ENCODE data around the gene PTK7.

Gene PTK7

GRCh38 chr6:43178951-43179830 lies 103.1 kb downstream of the PTK7 start:
- Histone ChIP-seq H3K79me2 (ENCODE audit: insufficient read depth, low read length) (peaks cover 23% of the 10 kb centered on the region), H2AFZ (ENCODE audit: low read depth, low read length, severe bottlenecking) (no peak overlapping the region), H3K9ac (ENCODE audit: low read length) (no peak overlapping the region), H3K27me3 (ENCODE audit: low read length) (no peaks in the 10 kb centered on the region), H3K4me3 (ENCODE audit: insufficient read depth, low read length, poor library complexity, severe bottlenecking) (no peak overlapping the region), H3K9me3 (ENCODE audit: insufficient read depth, low read length) (no peaks in the 10 kb centered on the region), H3F3A (ENCODE audit: insufficient read depth) (peaks cover 20% of the 10 kb centered on the region), H3K36me3 (ENCODE audit: low read length) (peaks cover 14% of the 10 kb centered on the region), H3K27ac (ENCODE audit: low read depth, low read length) (no peak overlapping the region), H3K4me2 (ENCODE audit: low read depth, low read length, poor library complexity, severe bottlenecking) (no peak overlapping the region), H3K9me2 (replicated peaks; ENCODE audit: insufficient read depth, low read length) (no peaks in the 10 kb centered on the region), H4K20me1 (ENCODE audit: low read depth, low read length) (peaks cover 5% of the 10 kb centered on the region; the same call in 1 of the 2 replicates)
- TF ChIP-seq CTCF (IDR thresholded peaks at IDR 0.05; ENCODE audit: insufficient read depth, low read length, poor library complexity, severe bottlenecking), result no peak
- no peak for TF ChIP-seq EZH2phosphoT487 (conservative IDR thresholded peaks at IDR 0.05; ENCODE audit: low read length)

GRCh38 chr6:43180058-43180457 lies 103.9 kb downstream of the PTK7 start:
- Histone ChIP-seq H3K36me3 (ENCODE audit: low read length) (peaks cover 16% of the 10 kb centered on the region), H3K9me2 (replicated peaks; ENCODE audit: insufficient read depth, low read length) (no peaks in the 10 kb centered on the region), H3K27me3 (ENCODE audit: low read length) (no peaks in the 10 kb centered on the region), H3K79me2 (ENCODE audit: insufficient read depth, low read length) (peaks cover 20% of the 10 kb centered on the region), H3F3A (ENCODE audit: insufficient read depth) (peaks cover 17% of the 10 kb centered on the region), H3K4me3 (ENCODE audit: insufficient read depth, low read length, poor library complexity, severe bottlenecking) (no peak overlapping the region), H3K27ac (ENCODE audit: low read depth, low read length) (0 out of 2 replicates have a peak overlapping the region, but pooled peaks have one; percentile 63), H3K4me2 (ENCODE audit: low read depth, low read length, poor library complexity, severe bottlenecking) (no peak overlapping the region), H2AFZ (ENCODE audit: low read depth, low read length, severe bottlenecking) (no peak overlapping the region), H3K9me3 (ENCODE audit: insufficient read depth, low read length) (no peaks in the 10 kb centered on the region), H3K9ac (ENCODE audit: low read length) (no peak overlapping the region), H4K20me1 (ENCODE audit: low read depth, low read length) (peaks cover 1% of the 10 kb centered on the region; the same call in 1 of the 2 replicates)
- TF ChIP-seq CTCF (IDR thresholded peaks at IDR 0.05; ENCODE audit: insufficient read depth, low read length, poor library complexity, severe bottlenecking) (no peak), EZH2phosphoT487 (conservative IDR thresholded peaks at IDR 0.05; ENCODE audit: low read length) (no peak)

- Histone ChIP-seq H2AFZ (ENCODE audit: low read depth, low read length, severe bottlenecking) (no peak overlapping the region), H3K27ac (ENCODE audit: low read depth, low read length) (peak overlapping the region; percentile 63), H3F3A (ENCODE audit: insufficient read depth) (peaks cover 16% of the 10 kb centered on the region), H3K27me3 (ENCODE audit: low read length) (no peaks in the 10 kb centered on the region), H3K9me2 (replicated peaks; ENCODE audit: insufficient read depth, low read length) (no peaks in the 10 kb centered on the region), H4K20me1 (ENCODE audit: low read depth, low read length) (no peaks in the 10 kb centered on the region), H3K4me2 (ENCODE audit: low read depth, low read length, poor library complexity, severe bottlenecking) (peak overlapping the region; percentile 69), H3K79me2 (ENCODE audit: insufficient read depth, low read length) (peaks cover 12% of the 10 kb centered on the region), H3K4me3 (ENCODE audit: insufficient read depth, low read length, poor library complexity, severe bottlenecking) (no peak overlapping the region), H3K9ac (ENCODE audit: low read length) (peak overlapping the region; percentile 68; the same call in 1 of the 2 replicates), H3K9me3 (ENCODE audit: insufficient read depth, low read length) (no peaks in the 10 kb centered on the region), H3K36me3 (ENCODE audit: low read length) (0 out of 2 replicates have a peak, but pooled peaks cover 10% of the 10 kb centered on the region)
- TF ChIP-seq EZH2phosphoT487 (conservative IDR thresholded peaks at IDR 0.05; ENCODE audit: low read length) (no peak), CTCF (IDR thresholded peaks at IDR 0.05; ENCODE audit: insufficient read depth, low read length, poor library complexity, severe bottlenecking) (no peak)
These were observed 104.9 kb downstream of the PTK7 start for GRCh38 chr6:43180985-43181384.

Measured in SU-DHL-6 (cell line).